ENCODE data around the gene MBNL3. TPM values are rescaled to one million over a fixed set of nuclear protein-coding genes. Genes with fewer than 3 reads are reported as not detected.

MBNL3 gene
- total and polyA plus RNA-seq, 2 donors (not counting 3 experiments of a cell fraction or from before 2014, with no cell fraction given) = 1.8 to 5.6 TPM

DNA sequence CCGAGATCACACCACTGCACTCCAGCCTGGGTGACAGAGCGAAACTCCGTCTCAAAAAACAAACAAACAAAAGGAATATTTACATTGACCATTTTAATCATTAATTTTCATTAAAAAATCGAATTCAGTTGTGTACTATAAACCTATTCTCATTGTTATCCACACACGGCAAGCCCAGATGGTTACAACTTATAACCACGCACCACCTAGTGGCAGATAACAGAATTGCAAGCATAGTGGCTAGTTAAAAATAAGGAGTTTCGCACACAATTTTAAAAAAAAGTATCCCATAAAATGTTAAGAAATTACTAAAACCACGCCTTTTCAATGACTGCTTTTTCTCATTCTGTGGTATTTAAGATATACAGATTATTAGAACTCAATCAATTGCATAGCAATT lies 25.4 kb downstream of the MBNL3 start:
- no peaks in the 10 kb centered on the region for H3K9me3 ChIP-seq (replicated peaks; ENCODE audit: control insufficient read depth, insufficient read depth, low read length)
- H3K36me3 ChIP-seq (ENCODE audit: control insufficient read depth in 2 of 2, extremely low read depth in 1 of 2, insufficient read depth in 2 of 2, low read length in 2 of 2) = no peaks in the 10 kb centered on the region
- no TSS peak for BruUV-seq (replicated peaks)
- no peak overlapping the region for H3K9ac ChIP-seq (replicated peaks; ENCODE audit: extremely low read depth, insufficient read depth, low read length)
- dilution Hi-C loops (cut with MboI; ENCODE audit: extremely low pct_ligation_motif_present, low sequenced_read_pairs) = no loop called here
- H3K4me2 ChIP-seq (ENCODE audit: insufficient read depth, low read length) = no peak overlapping the region
- H3K4me1 ChIP-seq (ENCODE audit: control insufficient read depth, extremely low read depth, insufficient read depth, low read length) = no peaks in the 10 kb centered on the region
- ChIA-PET POLR2A (no interaction called here), CTCF (no interaction called here)
- intact Hi-C loops (cut with micrococcal nuclease) = no loop called here
- H3K79me2 ChIP-seq (ENCODE audit: control insufficient read depth, insufficient read depth, low read length) = no peaks in the 10 kb centered on the region
- H3K27me3 ChIP-seq (ENCODE audit: control insufficient read depth in 2 of 2, insufficient read depth in 2 of 2, low read length in 2 of 2) = no peaks in the 10 kb centered on the region
- no peak overlapping the region for H3K27ac ChIP-seq (ENCODE audit: insufficient read depth, low read depth, low read length)
- DNase-seq (ENCODE audit: low read depth, low spot score) = no peak
- H4K20me1 ChIP-seq (replicated peaks; ENCODE audit: control insufficient read depth, extremely low read depth, insufficient read depth, low read length) = no peaks in the 10 kb centered on the region
- H2AFZ ChIP-seq (ENCODE audit: low read depth, low read length) = no peak overlapping the region
- no peak overlapping the region for H3K4me3 ChIP-seq (replicated peaks in 1 of 3; ENCODE audit: insufficient read depth in 1 of 3, low read depth in 1 of 3, low read length in 3 of 3)
- peak; percentile 42 for FAIRE-seq
- TF ChIP-seq, protein P1, sequence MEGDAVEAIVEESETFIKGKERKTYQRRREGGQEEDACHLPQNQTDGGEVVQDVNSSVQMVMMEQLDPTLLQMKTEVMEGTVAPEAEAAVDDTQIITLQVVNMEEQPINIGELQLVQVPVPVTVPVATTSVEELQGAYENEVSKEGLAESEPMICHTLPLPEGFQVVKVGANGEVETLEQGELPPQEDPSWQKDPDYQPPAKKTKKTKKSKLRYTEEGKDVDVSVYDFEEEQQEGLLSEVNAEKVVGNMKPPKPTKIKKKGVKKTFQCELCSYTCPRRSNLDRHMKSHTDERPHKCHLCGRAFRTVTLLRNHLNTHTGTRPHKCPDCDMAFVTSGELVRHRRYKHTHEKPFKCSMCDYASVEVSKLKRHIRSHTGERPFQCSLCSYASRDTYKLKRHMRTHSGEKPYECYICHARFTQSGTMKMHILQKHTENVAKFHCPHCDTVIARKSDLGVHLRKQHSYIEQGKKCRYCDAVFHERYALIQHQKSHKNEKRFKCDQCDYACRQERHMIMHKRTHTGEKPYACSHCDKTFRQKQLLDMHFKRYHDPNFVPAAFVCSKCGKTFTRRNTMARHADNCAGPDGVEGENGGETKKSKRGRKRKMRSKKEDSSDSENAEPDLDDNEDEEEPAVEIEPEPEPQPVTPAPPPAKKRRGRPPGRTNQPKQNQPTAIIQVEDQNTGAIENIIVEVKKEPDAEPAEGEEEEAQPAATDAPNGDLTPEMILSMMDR (IDR thresholded peaks at IDR 0.05; ENCODE audit: extremely low read depth in 1 of 2, insufficient read depth in 1 of 2, low read depth in 1 of 2, low read length in 2 of 2) = peak; percentile 11 to 18
- no peak for TF ChIP-seq POLR2A (IDR thresholded peaks at IDR 0.05; ENCODE audit: low read depth, low read length)
- no peaks in the 10 kb centered on the region for H3K9me1 ChIP-seq (replicated peaks; ENCODE audit: control insufficient read depth, extremely low read depth, insufficient read depth, low read length)

DNA sequence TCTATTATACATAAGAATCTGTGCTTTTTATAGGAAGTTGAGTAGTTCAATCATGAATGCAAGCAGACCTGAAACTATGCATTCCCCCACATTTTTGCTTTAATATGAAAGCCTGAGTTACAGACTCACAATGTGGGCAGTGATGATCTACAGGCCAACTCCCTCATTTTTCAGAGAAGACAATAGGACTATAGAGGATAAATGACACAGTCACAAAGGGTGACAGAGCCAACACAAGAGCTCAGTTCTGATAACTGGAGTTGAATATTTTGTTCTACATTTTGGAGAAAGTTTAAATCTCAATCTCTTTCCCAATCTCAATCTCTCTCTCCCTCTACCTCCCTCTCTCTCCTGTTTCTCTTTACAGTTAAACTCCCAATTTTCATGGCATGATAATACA lies 27.0 kb downstream of the MBNL3 start:
- dilution Hi-C loops (cut with MboI; ENCODE audit: extremely low pct_ligation_motif_present, low sequenced_read_pairs) (no loop called here), intact Hi-C loops (cut with micrococcal nuclease) (no loop called here)
- H3K9me3 ChIP-seq (replicated peaks; ENCODE audit: control insufficient read depth, insufficient read depth, low read length) = no peaks in the 10 kb centered on the region
- H3K27me3 ChIP-seq (ENCODE audit: control insufficient read depth in 2 of 2, insufficient read depth in 2 of 2, low read length in 2 of 2) = no peaks in the 10 kb centered on the region
- H3K36me3 ChIP-seq (ENCODE audit: control insufficient read depth in 2 of 2, extremely low read depth in 1 of 2, insufficient read depth in 2 of 2, low read length in 2 of 2) = no peaks in the 10 kb centered on the region
- H3K79me2 ChIP-seq (ENCODE audit: control insufficient read depth, insufficient read depth, low read length) = no peaks in the 10 kb centered on the region
- DNase-seq (ENCODE audit: low read depth, low spot score) = no peak
- CTCF ChIA-PET = interaction anchor here (0.9 to 1.4 kb wide), 2 partner anchors 11 to 169 kb away, joined by 3 to 6 read pairs; no protein-coding TSS in a partner anchor
- H3K4me3 ChIP-seq (replicated peaks in 1 of 3; ENCODE audit: insufficient read depth in 1 of 3, low read depth in 1 of 3, low read length in 3 of 3) = no peak overlapping the region
- H3K9me1 ChIP-seq (replicated peaks; ENCODE audit: control insufficient read depth, extremely low read depth, insufficient read depth, low read length) = no peaks in the 10 kb centered on the region
- no peaks in the 10 kb centered on the region for H4K20me1 ChIP-seq (replicated peaks; ENCODE audit: control insufficient read depth, extremely low read depth, insufficient read depth, low read length)
- no peak for TF ChIP-seq POLR2A (IDR thresholded peaks at IDR 0.05; ENCODE audit: low read depth, low read length)
- TF ChIP-seq, protein P2, sequence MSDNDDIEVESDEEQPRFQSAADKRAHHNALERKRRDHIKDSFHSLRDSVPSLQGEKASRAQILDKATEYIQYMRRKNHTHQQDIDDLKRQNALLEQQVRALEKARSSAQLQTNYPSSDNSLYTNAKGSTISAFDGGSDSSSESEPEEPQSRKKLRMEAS (IDR thresholded peaks at IDR 0.05; ENCODE audit: insufficient read depth, insufficient read length) = no peak
- no peak for TF ChIP-seq JUN (IDR thresholded peaks at IDR 0.05; ENCODE audit: borderline replicate concordance, insufficient read depth, insufficient read length, low read depth)
- no peak overlapping the region for H3K9ac ChIP-seq (replicated peaks; ENCODE audit: extremely low read depth, insufficient read depth, low read length)
- no peak for FAIRE-seq
- no TSS peak for BruUV-seq (replicated peaks)
- no peak overlapping the region for H3K4me2 ChIP-seq (ENCODE audit: insufficient read depth, low read length)
- POLR2A ChIA-PET = no interaction called here
- H2AFZ ChIP-seq (ENCODE audit: low read depth, low read length) = no peak overlapping the region
- H3K4me1 ChIP-seq (ENCODE audit: control insufficient read depth, extremely low read depth, insufficient read depth, low read length) = no peaks in the 10 kb centered on the region
- H3K27ac ChIP-seq (ENCODE audit: insufficient read depth, low read depth, low read length) = no peak overlapping the region
